ENCODE data around the gene CELSR1.

The CELSR1 gene

DNA sequence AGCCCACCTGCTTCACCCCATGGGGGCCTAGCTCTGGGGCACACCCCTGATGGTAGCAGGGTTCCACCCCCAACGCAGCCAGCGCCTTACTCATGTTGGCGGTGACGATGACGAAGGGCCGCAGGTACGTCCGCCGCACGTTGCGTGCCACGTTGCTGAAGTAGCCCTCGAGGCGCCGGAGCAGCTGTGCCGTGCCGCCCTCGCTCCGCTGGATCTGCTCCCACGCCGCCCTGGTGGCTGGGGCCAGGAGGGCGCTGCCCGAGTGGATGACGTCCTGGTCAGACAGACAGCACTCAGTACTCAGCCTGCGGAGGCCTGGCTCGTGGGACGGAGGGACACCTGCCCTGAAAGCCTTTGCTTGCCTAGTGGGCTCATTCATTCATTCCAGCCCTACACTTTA lies 151.1 kb downstream of the CELSR1 start:
- DNase-seq (ENCODE audit: low spot score) (no peak), ATAC-seq (ENCODE audit: low read depth) (no peak)
- Histone ChIP-seq H3K9me3 (ENCODE audit: severe bottlenecking) (no peaks in the 10 kb centered on the region), H3K4me3 (ENCODE audit: severe bottlenecking) (no peak overlapping the region), H3K27me3 (ENCODE audit: insufficient read depth, poor library complexity, severe bottlenecking) (no peaks in the 10 kb centered on the region), H3K36me3 (ENCODE audit: low read depth) (peaks cover 53% of the 10 kb centered on the region), H3K4me1 (ENCODE audit: insufficient read depth, poor library complexity, severe bottlenecking) (no peaks in the 10 kb centered on the region), H3K27ac (ENCODE audit: poor library complexity, severe bottlenecking) (no peak overlapping the region)
- TF ChIP-seq, protein P1, sequence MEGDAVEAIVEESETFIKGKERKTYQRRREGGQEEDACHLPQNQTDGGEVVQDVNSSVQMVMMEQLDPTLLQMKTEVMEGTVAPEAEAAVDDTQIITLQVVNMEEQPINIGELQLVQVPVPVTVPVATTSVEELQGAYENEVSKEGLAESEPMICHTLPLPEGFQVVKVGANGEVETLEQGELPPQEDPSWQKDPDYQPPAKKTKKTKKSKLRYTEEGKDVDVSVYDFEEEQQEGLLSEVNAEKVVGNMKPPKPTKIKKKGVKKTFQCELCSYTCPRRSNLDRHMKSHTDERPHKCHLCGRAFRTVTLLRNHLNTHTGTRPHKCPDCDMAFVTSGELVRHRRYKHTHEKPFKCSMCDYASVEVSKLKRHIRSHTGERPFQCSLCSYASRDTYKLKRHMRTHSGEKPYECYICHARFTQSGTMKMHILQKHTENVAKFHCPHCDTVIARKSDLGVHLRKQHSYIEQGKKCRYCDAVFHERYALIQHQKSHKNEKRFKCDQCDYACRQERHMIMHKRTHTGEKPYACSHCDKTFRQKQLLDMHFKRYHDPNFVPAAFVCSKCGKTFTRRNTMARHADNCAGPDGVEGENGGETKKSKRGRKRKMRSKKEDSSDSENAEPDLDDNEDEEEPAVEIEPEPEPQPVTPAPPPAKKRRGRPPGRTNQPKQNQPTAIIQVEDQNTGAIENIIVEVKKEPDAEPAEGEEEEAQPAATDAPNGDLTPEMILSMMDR (IDR thresholded peaks at IDR 0.05; ENCODE audit: poor library complexity, severe bottlenecking): no peak

DNA sequence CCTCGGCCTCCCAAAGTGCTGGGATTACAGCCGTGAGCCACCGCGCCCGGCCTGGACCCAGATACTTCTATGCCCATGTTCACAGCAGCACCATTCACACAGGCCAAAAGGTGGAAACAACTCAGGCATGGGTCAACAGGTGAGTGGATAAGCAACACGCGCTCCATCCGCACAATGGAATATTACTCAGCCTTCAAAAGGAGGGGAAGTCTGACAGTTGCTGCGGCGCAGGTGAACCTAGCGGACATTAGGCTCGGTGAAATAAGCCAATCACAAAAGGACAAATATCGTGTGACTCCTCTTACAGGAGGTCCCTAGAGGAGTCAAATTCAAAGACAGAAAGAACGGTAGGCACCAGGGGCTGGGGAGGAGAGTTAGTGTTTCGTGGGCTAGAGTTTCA lies 154.9 kb downstream of the CELSR1 start:
- peaks cover 5% of the 10 kb centered on the region for H3K4me1 ChIP-seq (ENCODE audit: insufficient read depth, poor library complexity, severe bottlenecking)
- H3K9me3 ChIP-seq (ENCODE audit: severe bottlenecking): no peaks in the 10 kb centered on the region
- peaks cover 46% of the 10 kb centered on the region for H3K36me3 ChIP-seq (ENCODE audit: low read depth)
- DNase-seq (ENCODE audit: low spot score): no peak
- no peaks in the 10 kb centered on the region for H3K27me3 ChIP-seq (ENCODE audit: insufficient read depth, poor library complexity, severe bottlenecking)
- ATAC-seq (ENCODE audit: low read depth): no peak
- TF ChIP-seq, protein P1 (IDR thresholded peaks at IDR 0.05; ENCODE audit: poor library complexity, severe bottlenecking): no peak
- no peak overlapping the region for H3K27ac ChIP-seq (ENCODE audit: poor library complexity, severe bottlenecking)
- no peak overlapping the region for H3K4me3 ChIP-seq (ENCODE audit: severe bottlenecking)

DNA sequence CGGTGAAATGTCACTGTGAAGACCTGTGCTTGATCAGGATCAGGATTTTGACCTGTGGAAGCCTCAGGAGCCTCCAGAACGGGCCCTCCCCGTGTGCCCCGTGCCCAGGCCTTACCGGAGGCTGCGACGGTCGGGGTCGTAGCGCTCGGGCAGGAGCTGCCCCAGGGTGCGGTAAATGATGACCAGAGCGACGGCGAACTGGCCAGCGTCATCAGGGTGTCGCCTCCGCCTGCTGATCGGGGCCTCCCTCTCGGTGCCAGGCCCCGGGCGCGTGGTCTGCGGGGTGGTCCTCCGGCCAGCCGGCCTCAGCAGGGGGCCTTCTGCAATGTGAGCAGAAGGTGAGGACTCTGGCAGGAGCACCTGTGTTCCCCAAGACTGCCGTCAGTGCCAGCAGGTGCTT lies 155.7 kb downstream of the CELSR1 start:
- Histone ChIP-seq H3K4me1 (ENCODE audit: insufficient read depth, poor library complexity, severe bottlenecking) (peaks cover 5% of the 10 kb centered on the region), H3K36me3 (ENCODE audit: low read depth) (peaks cover 45% of the 10 kb centered on the region), H3K27ac (ENCODE audit: poor library complexity, severe bottlenecking) (no peak overlapping the region), H3K27me3 (ENCODE audit: insufficient read depth, poor library complexity, severe bottlenecking) (no peaks in the 10 kb centered on the region), H3K9me3 (ENCODE audit: severe bottlenecking) (no peaks in the 10 kb centered on the region), H3K4me3 (ENCODE audit: severe bottlenecking) (no peak overlapping the region)
- TF ChIP-seq, protein P1 (IDR thresholded peaks at IDR 0.05; ENCODE audit: poor library complexity, severe bottlenecking): no peak
- ATAC-seq (ENCODE audit: low read depth) (no peak), DNase-seq (ENCODE audit: low spot score) (no peak)

DNA sequence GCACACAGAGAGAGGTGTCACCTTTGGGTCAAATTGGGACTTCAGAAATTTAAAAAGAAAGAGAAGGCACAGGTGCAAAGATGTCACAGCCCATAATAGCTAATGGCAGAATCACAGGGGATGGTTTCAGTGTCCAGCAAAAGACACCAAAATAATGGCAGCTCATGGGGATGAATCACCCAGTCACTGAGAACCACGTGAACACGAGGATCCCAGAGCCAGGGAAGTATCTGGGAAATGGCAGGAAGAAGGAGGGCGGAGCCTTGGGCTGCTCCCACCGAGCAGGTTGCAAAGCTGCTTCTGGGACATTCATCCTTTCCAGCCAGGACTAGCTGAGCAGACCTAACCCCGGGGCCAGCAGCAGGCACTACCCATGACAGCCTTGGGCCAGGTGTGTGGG lies 156.3 kb downstream of the CELSR1 start:
- ATAC-seq (ENCODE audit: low read depth) (no peak), DNase-seq (ENCODE audit: low spot score) (no peak)
- no peaks in the 10 kb centered on the region for H3K27me3 ChIP-seq (ENCODE audit: insufficient read depth, poor library complexity, severe bottlenecking)
- TF ChIP-seq, protein P1 (IDR thresholded peaks at IDR 0.05; ENCODE audit: poor library complexity, severe bottlenecking): no peak
- H3K27ac ChIP-seq (ENCODE audit: poor library complexity, severe bottlenecking): no peak overlapping the region
- H3K4me3 ChIP-seq (ENCODE audit: severe bottlenecking): no peak overlapping the region
- H3K36me3 ChIP-seq (ENCODE audit: low read depth): peaks cover 48% of the 10 kb centered on the region
- peaks cover 5% of the 10 kb centered on the region for H3K4me1 ChIP-seq (ENCODE audit: insufficient read depth, poor library complexity, severe bottlenecking)
- peaks cover 3% of the 10 kb centered on the region for H3K9me3 ChIP-seq (ENCODE audit: severe bottlenecking)

DNA sequence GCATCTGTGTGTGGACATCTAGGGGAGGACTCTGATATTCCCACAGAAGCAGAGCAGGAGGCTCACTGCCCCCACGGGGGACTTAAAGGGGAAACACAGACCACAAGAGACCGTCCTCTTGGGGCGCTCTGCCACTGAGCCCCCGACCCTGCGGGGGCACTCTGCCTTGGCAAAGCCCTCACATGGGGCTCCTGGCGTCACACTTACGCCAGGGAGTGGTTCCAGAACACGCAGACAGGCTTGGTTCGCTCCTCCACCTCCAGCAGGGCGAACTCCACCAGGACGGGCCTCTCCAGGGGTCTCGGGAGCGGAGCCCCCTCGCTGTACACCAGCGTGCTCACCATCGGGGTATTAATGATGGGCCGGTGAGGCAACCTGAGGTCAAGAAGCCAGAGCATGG lies 156.8 kb downstream of the CELSR1 start:
- no peak overlapping the region for H3K27ac ChIP-seq (ENCODE audit: poor library complexity, severe bottlenecking)
- ATAC-seq (ENCODE audit: low read depth): no peak
- TF ChIP-seq, protein P1 (IDR thresholded peaks at IDR 0.05; ENCODE audit: poor library complexity, severe bottlenecking): no peak
- DNase-seq (ENCODE audit: low spot score): no peak
- no peak overlapping the region for H3K4me3 ChIP-seq (ENCODE audit: severe bottlenecking)
- H3K27me3 ChIP-seq (ENCODE audit: insufficient read depth, poor library complexity, severe bottlenecking): no peaks in the 10 kb centered on the region
- H3K36me3 ChIP-seq (ENCODE audit: low read depth): peaks cover 52% of the 10 kb centered on the region
- peaks cover 6% of the 10 kb centered on the region for H3K9me3 ChIP-seq (ENCODE audit: severe bottlenecking)
- H3K4me1 ChIP-seq (ENCODE audit: insufficient read depth, poor library complexity, severe bottlenecking): peaks cover 5% of the 10 kb centered on the region

Measured in RWPE2 (cell line).